Stomach (tissue), 4 donors: Measurements from ENCODE around the gene NAXD.

ENCODE experiments used
- CTCF ChIP-seq, 7 experiments: fragments of 450-650 bp in 4 of 7; fragments of 200-600 bp in 3 of 7; sonication (generic) in 3 of 7; IDR thresholded peaks; one replicate each; pipeline ENCODE4 v1.5.1; 2016 to 2019; ENCODE audit warnings: antibody characterized with exemption in 7 of 7, control low read depth in 2 of 7, mild to moderate bottlenecking in 1 of 7
- POLR2A ChIP-seq, 4 donors: fragments of 450-650 bp; IDR thresholded peaks; one replicate each; pipeline ENCODE4 v1.6.1; 2016; ENCODE audit warnings: antibody characterized with exemption in 4 of 4, control low read depth in 2 of 4, mild to moderate bottlenecking in 1 of 4, moderate library complexity in 1 of 4
- POLR2AphosphoS5 ChIP-seq, 3 donors: sonication (generic); formaldehyde crosslinking; IDR thresholded peaks; one replicate each; pipeline ENCODE4 v1.6.1; 2016; ENCODE audit warnings: antibody characterized with exemption in 3 of 3

- TF ChIP-seq POLR2A (IDR thresholded peaks at IDR 0.05) (no peak), CTCF (IDR thresholded peaks at IDR 0.05) (no peak), POLR2AphosphoS5 (IDR thresholded peaks at IDR 0.05) (no peak)
Measured at GRCh38 chr13:110669036-110669435, 53.7 kb downstream of the NAXD start.
